Body of pancreas (tissue), 4 donors: ENCODE data around the gene GUCA2B. TPM values are rescaled to one million over a fixed set of nuclear protein-coding genes. Genes with fewer than 3 reads are reported as not detected.

Source experiments
- ATAC-seq: fragments of 150-250 bp; one replicate; pipeline ENCODE4 v1.9.1; 2016
- DNase-seq, 4 donors: peaks; one replicate each; pipeline ENCODE4 v3.0.0-alpha.2; 2019
- H3K27ac ChIP-seq, 4 donors: fragments of 200-600 bp; sonication (generic); 1 replicate in 3 of 4; 2 replicates in 1 of 4; pipeline versions ENCODE4 v1.5.1 to v1.6.1; 2016 to 2019; ENCODE audit warnings: mild to moderate bottlenecking in 1 of 4, mixed read lengths in 1 of 4, moderate library complexity in 1 of 4
- H3K27me3 ChIP-seq, 2 donors: fragments of 200-600 bp; sonication (generic); one replicate each; pipeline ENCODE4 v1.6.0; 2016; ENCODE audit warnings: mild to moderate bottlenecking in 1 of 2
- H3K36me3 ChIP-seq, 2 donors: fragments of 200-600 bp; sonication (generic); replicated peaks in 1 of 2; 2 replicates each; pipeline ENCODE4 v1.5.1; 2016; ENCODE audit warnings: low read depth in 2 of 2; ENCODE audit not compliant: insufficient read depth in 1 of 2
- H3K4me1 ChIP-seq: fragments of 200-600 bp; sonication (generic); one replicate; pipeline ENCODE4 v1.6.0; 2016
- H3K4me3 ChIP-seq, 2 donors: fragments of 200-600 bp; sonication (generic); 1 replicate in 1 of 2; 2 replicates in 1 of 2; pipeline ENCODE4 v1.5.1; 2016 to 2019
- H3K9me3 ChIP-seq, 3 donors: fragments of 200-600 bp; sonication (generic); 1 replicate in 2 of 3; 2 replicates in 1 of 3; pipeline ENCODE4 v1.5.1; 2016
- POLR2A ChIP-seq, 3 donors: fragments of 450-650 bp; IDR thresholded peaks; one replicate each; pipeline ENCODE4 v1.6.1; 2016; ENCODE audit warnings: antibody characterized with exemption in 3 of 3, mild to moderate bottlenecking in 2 of 3
- WGBS, 2 donors: methylation state at CpG; one replicate each; pipeline ENCODE4 v1.1.5; 2017; 5-methylcytosine and 5-hydroxymethylcytosine counted together
- intact Hi-C: fragments of 100-400 bp; cut with DNase I; formaldehyde crosslinking; loops from one replicate; pipeline ENCODE4 v1.15.1; 2023
- total RNA-seq, 2 donors: library from RNA; depleted of rRNA; stranded (reverse); fragments of >200 nt; gene quantifications; one replicate each; pipeline ENCODE4 v1.1.0, GENCODE V29; 2016
- TF ChIP-seq, protein P1 (sequence below), 7 experiments: fragments of 450-650 bp in 4 of 7; fragments of 200-600 bp in 3 of 7; sonication (generic) in 3 of 7; IDR thresholded peaks; one replicate each; pipeline ENCODE4 v1.5.1; 2016 to 2019; ENCODE audit warnings: antibody characterized with exemption in 7 of 7

GUCA2B gene
- total RNA-seq, 2 donors from 2014 or later = not detected

DNA sequence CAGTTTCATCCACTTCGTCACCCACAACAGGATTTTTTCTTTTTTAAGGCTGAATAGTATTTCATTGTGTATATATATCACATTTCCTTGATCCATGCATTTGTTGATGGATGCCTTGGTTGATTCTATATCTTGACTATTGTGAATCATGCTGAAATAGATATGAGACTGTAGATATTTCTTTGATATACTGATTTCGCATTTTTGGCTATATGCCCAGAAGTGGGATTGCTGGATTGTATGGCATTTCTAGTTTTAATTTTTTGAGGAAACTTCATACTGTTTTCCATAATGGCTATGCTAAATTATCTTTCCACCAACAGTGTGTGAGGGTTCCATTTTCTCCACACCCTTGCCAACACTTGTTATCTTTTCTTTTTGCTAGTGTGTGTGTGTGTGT lies 5.0 kb downstream of the GUCA2B start:
- ATAC-seq = no peak
- WGBS, 2 donors = 58 to 63% methylated on average over 2 of the region's 2 CpGs
- TF ChIP-seq, protein P1, sequence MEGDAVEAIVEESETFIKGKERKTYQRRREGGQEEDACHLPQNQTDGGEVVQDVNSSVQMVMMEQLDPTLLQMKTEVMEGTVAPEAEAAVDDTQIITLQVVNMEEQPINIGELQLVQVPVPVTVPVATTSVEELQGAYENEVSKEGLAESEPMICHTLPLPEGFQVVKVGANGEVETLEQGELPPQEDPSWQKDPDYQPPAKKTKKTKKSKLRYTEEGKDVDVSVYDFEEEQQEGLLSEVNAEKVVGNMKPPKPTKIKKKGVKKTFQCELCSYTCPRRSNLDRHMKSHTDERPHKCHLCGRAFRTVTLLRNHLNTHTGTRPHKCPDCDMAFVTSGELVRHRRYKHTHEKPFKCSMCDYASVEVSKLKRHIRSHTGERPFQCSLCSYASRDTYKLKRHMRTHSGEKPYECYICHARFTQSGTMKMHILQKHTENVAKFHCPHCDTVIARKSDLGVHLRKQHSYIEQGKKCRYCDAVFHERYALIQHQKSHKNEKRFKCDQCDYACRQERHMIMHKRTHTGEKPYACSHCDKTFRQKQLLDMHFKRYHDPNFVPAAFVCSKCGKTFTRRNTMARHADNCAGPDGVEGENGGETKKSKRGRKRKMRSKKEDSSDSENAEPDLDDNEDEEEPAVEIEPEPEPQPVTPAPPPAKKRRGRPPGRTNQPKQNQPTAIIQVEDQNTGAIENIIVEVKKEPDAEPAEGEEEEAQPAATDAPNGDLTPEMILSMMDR (IDR thresholded peaks at IDR 0.05) = no peak
- TF ChIP-seq POLR2A (IDR thresholded peaks at IDR 0.05) = no peak

DNA sequence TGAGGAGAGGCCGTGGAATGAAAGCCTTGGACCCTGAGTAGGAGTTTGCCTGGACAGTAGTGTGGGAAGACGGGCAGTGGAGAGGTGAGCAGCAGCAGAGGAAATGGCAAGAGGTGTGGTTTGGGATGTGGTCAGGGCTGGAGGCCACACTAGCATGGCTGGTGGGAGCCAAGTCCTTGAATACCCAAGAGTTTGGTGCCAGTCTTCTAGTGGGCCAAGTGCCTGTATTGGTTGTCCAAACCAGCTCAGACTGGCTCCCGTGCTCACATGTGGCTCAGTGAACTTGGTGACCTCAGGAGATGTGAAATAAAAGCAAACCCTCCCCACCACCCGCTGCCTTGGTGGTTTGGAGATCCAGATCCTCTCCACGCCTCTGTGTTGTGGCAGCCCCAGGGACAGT lies 9.0 kb downstream of the GUCA2B start:
- intact Hi-C loops = no loop called here
- Histone ChIP-seq H3K36me3 (no peaks in the 10 kb centered on the region), H3K9me3 (no peaks in the 10 kb centered on the region), H3K27me3 (no peaks in the 10 kb centered on the region), H3K27ac (no peak overlapping the region), H3K4me1 (peaks cover 28% of the 10 kb centered on the region), H3K4me3 (no peak overlapping the region)
- 83 to 85% methylated on average over 4 to 5 of the region's 5 CpGs for WGBS, 2 donors
- ATAC-seq (no peak), DNase-seq (no peak)
- TF ChIP-seq, protein P1 (IDR thresholded peaks at IDR 0.05) = no peak
- no peak for TF ChIP-seq POLR2A (IDR thresholded peaks at IDR 0.05)

More for the DNA sequence above, 5.0 kb downstream of the GUCA2B start:
- H3K9me3 ChIP-seq = no peaks in the 10 kb centered on the region
- no peak overlapping the region for H3K4me3 ChIP-seq
- DNase-seq = no peak
- H3K27ac ChIP-seq = no peak overlapping the region
- no peaks in the 10 kb centered on the region for H3K27me3 ChIP-seq
- H3K36me3 ChIP-seq = no peaks in the 10 kb centered on the region
- intact Hi-C loops = no loop called here
- peaks cover 10% of the 10 kb centered on the region for H3K4me1 ChIP-seq

DNA sequence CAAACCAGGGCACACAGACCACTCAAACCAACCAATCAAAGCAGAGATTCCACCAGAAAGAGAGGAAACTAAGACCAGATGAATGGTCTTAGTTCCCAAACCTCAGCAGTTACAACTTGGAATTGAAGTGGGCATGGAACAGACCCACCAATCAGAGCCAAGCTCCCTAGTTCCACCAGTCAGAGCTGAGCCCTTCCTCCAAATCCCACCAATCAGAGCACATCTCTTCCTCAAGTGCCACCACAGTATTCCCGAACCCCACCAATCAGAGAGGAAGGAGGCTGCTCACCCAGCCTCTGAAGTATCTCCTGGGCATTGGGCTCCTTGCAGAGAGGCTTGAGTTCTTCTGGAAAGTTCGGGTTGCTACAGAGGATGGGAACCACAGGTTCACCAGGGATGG lies 9.9 kb downstream of the GUCA2B start:
- ATAC-seq = no peak
- Histone ChIP-seq H3K9me3 (no peaks in the 10 kb centered on the region), H3K4me3 (no peak overlapping the region), H3K27ac (no peak overlapping the region), H3K4me1 (peaks cover 28% of the 10 kb centered on the region), H3K27me3 (no peaks in the 10 kb centered on the region), H3K36me3 (no peaks in the 10 kb centered on the region)
- intact Hi-C loops = no loop called here
- no peak for DNase-seq
- no peak for TF ChIP-seq POLR2A (IDR thresholded peaks at IDR 0.05)
- TF ChIP-seq, protein P1 (IDR thresholded peaks at IDR 0.05) = no peak
- WGBS, 2 donors = 88 to 95% methylated on average over 1 to 2 of the region's 2 CpGs

DNA sequence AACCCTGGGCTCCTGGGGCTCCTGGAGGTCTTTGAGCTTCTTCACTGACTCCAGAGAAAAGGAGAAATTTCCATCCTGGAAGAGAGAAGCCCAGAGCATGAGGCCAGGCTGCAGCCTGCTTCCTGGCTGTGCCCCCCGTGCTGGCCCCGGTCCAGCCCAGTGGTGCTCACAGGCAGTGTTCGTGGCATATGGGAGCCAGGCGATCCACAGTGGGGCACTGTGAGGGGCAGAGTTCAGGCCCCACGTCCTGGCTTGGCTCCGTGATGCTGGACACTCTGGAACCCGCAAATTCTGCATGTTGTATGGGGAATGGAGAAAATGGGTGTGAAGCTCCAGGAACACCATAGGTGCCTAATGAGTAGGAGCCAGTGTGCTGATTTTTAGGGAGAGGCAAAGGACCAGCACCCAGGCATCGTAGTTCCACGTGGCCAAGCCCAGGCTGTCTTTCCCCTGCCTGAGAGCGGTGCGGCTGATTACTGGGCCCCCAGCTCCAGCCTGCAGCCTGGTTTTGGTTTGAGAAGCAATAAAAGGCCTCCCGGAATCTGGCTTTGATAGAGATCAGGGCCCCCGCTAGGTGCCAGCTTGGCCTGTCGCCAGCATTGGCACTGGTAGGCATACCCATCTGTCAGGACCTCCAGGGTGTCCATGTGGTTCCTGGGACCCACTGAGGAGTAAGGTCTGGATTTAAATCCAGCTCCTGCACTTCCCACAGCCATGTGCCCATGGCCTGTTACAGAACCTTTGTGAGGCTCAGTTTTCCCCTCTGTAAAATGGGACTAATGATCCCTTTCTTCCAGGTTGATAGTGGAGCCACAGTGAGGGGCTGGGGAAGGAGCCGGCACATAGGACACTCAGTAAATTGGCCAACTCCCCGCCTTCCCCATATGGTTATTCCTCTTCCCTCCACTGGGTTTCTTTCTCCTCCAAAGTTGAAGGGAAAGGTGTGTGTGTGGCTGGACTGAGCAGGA lies 10.6 kb downstream of the GUCA2B start:
- intact Hi-C loops = no loop called here
- DNase-seq = no peak

More for the DNA sequence above, 10.6 kb downstream of the GUCA2B start:
- H3K36me3 ChIP-seq = no peaks in the 10 kb centered on the region
- peak overlapping the region in 2 of 4 donors; percentile 26 to 45 for H3K27ac ChIP-seq
- WGBS, 2 donors = 73 to 79% methylated on average over 10 to 16 of the region's 16 CpGs
- no peaks in the 10 kb centered on the region for H3K9me3 ChIP-seq
- no peak for ATAC-seq
- no peak for TF ChIP-seq POLR2A (IDR thresholded peaks at IDR 0.05)
- TF ChIP-seq, protein P1 (IDR thresholded peaks at IDR 0.05) = no peak
- no peak overlapping the region for H3K4me3 ChIP-seq
- no peaks in the 10 kb centered on the region for H3K27me3 ChIP-seq
- peaks cover 28% of the 10 kb centered on the region for H3K4me1 ChIP-seq
